ENCODE measurements around the gene SETSIP.
A peak's percentile ranks its signal among the peaks of the same experiment; 100 is the strongest.
"Not testable (repeated sequence)": the region's sequence is repeated elsewhere in the genome, so short reads cannot be mapped to it uniquely, and the experiment has no call there.

Gene SETSIP, protein sequence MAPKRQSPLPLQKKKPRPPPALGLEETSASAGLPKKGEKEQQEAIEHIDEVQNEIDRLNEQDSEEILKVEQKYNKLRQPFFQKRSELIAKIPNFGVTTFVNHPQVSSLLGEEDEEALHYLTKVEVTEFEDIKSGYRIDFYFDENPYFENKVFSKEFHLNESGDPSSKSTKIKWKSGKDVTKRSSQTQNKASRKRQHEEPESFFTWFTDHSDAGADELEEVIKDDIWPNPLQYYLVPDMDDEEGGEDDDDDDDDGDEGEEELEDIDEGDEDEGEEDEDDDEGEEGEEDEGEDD

DNA sequence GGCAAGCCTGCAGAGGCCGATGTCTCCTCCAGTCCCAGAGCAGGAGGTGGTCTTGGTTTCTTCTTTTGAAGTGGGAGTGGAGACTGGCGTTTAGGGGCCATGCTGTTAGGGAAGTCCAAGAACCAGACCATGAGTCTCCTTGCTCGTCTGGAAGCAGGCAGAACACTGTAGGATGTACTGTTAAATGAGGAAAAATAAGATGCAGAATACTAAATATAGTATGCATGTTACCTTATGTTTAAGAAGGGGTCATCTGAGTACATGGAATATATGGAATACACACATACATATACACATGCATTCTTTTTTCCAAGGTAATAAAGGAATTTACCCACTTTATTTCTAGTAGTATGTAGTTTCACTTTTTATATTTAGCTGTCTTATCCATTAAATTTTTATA lies at the start of gene SETSIP:
TSS of gene SETSIP (minus strand) at position 101 of the 400 bp plus-strand sequence. CDS start at position 101, 0 bp downstream.
- FAIRE-seq (no peak), DNase-seq (ENCODE audit: insufficient read length, low spot score) (no peak)

DNA sequence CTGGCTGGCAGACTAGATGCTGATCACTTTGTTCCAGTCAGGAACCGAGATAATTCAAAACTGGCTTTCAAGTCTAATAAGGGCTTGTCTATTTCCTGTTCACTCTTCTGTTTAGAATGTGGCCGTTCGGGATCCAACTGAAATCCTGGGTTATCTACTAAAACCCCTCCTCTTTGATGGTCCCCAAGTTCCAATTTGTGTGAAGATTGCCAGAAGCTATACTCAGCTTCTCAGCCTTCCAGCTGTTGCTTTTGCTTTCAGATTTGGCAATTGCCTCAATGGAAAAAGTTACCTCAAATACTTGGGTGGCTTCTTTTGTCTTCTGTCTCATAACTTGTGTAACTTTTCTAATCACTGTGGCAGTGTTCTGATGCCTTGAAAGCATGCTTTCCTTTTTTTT lies 48.7 kb upstream of the SETSIP start:
- no peak for FAIRE-seq
- DNase-seq (ENCODE audit: insufficient read length, low spot score) = no peak

DNA sequence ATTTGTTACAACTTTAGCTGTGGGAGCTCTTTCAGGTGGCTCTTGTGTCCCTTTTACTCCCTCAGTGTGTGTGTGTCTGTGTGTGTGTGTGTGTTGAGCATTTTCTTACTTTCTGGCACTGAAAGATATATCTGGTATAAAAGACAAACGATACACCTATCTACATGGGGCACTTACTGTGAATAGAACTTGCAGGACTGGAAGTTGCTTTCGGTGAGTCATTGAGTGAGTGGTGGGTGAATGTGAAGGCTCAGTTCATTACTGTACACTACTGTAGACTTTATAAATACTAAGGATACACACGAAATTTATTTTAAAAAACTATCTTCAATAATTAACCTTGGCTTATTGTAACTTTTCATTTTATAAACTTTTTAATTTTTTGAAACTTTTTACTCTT lies 43.6 kb upstream of the SETSIP start:
- FAIRE-seq = no peak

DNA sequence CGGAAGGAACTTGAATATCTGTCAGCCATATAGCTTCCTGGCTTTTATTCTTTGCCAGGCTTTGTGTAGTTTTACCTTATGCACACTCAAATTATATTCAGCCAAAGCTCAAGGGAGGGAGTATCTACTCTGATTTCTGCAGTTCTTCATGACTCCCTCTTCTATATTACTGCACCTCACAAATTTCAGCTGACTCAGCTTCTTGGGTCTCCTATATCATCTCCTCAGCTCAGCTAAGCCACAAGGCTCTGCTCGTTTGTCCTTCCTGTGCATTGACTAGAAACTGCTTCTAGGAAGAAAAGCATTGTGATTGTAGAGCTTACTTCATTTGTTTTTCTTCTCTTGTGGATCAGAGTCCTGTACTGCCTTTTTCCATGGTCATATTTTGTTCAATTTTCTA lies 42.3 kb upstream of the SETSIP start:
- FAIRE-seq (no peak), DNase-seq (ENCODE audit: insufficient read length, low spot score) (no peak)

More for the DNA sequence above, 43.6 kb upstream of the SETSIP start:
- no peak for DNase-seq (ENCODE audit: insufficient read length, low spot score)

DNA sequence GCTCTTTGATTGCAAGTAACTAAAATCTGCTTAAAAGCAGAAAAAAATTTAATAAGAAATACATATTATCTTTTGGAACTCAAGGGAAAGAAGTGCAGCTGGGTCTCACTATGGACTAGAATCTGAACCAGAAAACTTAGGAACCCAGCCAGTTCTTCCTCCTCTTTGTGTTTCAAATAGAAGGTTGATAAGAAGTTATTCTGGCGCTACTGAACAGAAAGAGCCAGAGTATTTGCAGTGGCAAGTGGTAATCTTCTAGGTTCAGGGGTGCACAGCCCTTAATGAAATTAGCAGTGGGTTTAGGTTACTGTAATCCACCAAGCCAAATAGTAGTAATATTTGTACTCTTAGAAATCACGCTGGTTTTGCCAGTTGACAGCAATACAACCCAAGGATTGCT lies 33.4 kb upstream of the SETSIP start:
- DNase-seq (ENCODE audit: insufficient read length, low spot score) = no peak
- FAIRE-seq = no peak

DNA sequence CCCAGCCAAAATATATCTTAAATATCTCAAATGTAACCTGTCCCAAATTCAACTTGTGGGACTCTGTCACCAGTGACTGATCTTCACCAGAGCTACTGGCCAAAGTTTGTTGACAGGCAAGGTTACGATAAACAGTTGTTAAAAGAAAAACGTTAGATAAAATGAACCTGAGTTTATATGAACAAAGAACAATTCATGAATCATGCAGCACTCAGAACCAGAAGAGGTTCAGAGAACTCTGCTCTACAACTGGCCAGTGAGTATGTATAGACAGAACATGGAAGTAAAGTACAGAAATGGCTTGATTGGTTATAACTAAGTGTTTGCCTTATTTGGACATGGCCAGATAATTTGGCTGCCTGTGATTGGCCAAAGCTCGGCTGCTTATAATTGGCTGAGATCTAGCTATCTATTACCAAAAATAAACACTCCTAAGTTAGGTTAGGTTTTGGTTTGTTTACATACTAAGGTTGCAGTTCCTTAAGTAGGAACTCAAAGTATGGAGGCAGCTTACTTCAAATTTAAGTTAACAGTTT lies 30.4 kb upstream of the SETSIP start:
- no peak for FAIRE-seq

DNA sequence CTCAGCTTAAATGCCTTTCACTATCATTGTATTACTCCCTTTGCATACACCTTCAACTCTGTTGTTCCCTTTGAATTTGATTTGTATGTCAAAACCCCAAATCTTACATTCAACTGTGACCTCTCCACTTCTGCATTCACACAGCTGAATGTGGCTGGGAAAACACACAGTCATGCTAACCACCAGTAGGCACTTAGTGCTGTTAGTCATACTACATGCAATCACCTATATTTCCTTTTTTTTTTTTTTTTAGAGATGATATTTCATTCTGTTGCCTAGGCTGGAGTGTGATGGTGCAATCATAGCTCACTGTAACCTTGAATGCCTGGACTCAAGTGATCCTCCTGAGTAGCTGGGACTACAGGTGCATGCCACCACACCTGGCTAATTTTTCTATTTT lies 21.1 kb upstream of the SETSIP start:
- FAIRE-seq (no peak), DNase-seq (ENCODE audit: insufficient read length, low spot score) (no peak)

More for the DNA sequence above, 30.4 kb upstream of the SETSIP start:
- no peak for DNase-seq (ENCODE audit: insufficient read length, low spot score)

DNA sequence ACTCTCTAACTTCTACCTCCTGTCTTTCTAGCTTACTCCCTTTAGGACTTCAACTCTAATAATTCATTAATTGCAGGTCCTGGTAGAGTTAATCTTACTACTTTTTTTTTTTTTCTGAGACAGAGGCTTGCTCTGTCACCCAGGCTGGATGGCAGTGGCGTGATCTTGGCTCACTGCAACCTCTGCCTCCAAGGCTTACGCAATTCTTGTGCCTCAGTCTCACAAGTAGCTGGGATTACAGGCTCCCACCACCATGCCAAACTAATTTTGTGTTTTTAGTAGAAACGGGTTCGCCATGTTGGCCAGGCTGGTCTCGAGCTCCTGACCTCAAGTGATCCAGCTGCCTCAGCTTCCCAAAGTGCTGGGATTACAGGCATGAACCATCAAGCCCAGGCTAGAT lies 20.7 kb upstream of the SETSIP start:
- FAIRE-seq = no peak

DNA sequence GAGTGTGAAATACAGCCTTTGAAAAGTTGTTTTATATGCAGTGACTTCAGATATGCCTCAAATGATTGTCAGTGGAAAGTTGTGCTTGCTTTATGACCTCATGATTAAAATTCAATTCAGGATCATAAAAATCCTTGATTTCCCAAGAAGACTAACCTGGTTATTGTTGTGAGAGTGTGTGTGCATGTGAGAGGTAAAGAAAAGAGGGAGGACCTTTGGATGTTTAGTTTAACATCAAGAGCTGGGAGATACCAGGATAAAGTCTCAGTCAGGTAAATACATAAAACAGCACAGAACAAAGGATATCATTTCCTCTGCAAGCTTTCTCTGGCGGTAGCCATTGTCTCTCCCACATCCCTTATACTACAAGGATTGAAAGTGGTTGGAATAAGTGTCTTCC lies 19.4 kb upstream of the SETSIP start:
- FAIRE-seq (no peak), DNase-seq (ENCODE audit: insufficient read length, low spot score) (no peak)

More for the DNA sequence above, 20.7 kb upstream of the SETSIP start:
- DNase-seq (ENCODE audit: insufficient read length, low spot score) = no peak

DNA sequence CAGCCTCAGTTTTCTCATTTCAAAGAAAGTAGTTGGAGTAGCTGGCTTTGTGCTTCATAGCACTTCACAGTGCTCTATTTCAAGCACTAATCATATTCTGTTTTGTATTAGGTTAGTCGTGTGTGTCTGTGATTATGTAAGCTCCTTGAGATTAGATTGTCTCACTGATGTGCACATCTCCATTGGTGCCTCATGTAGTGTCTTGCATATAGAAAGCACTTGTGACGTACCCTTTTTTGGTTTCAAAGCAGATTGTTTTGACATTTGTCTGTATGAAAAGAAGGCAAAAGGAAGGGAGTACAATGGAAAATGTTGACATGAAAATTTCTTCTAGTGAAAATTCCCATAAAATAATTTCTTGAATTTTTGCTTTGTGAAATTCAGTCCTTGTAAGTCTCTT lies 18.9 kb upstream of the SETSIP start:
- FAIRE-seq = no peak
- no peak for DNase-seq (ENCODE audit: insufficient read length, low spot score)

DNA sequence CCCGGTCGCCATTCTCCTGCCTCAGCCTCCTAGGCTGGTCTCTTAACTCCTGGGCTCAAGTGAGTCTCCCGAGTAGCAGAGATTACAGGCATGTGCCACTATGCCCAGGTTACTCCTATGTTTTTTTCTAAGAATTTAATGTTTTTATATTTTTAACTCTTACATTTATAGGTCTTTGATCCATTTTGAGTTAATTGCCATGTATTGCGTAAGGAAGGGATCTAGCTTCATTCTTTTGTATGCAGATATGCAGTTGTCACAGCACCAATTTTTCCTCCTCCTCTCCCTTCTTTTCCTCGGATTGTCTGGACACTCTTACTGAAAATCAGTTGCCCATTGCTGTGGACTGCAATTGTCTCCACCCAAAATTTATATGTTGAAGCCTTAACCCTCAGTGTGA lies 16.4 kb upstream of the SETSIP start:
- DNase-seq (ENCODE audit: insufficient read length, low spot score) (no peak), FAIRE-seq (no peak)

DNA sequence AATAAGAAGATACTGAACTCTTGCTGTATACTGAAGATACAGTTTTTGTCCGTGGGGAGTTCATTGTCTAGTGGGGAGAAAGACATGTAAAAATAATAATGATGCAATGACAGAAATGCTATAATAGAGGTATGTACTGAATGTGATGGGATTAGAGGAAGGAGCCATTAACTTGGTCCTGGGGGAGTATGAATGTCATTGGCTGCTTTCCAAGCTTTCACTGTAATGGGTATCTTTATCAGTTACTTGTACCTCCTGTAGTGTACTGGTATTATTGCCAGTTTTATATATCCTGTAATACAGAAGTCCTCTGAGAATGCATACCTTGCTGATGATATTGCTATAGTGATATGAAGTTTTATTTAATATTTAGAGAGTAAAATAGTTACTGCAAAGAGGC lies 12.3 kb upstream of the SETSIP start:
- FAIRE-seq (no peak), DNase-seq (ENCODE audit: insufficient read length, low spot score) (no peak)

DNA sequence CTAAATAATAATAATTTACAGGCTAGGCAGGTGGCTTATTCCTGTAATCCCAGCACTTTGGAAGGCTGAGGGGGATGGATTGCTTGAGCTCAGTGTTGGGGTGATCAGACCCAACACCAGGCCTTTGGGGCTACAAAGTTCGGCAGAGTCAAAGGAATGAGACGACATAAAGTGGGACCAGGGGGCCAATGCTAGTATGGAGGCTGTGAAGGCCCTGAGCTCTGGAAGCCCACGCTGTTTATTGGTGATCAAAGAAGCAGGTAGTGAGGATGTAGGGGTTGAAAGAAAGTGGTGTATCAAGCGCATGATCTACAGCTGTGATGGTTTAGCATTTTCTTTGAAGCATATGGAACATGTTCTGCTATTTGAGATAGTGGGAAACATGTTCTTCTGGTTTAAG lies 10.5 kb upstream of the SETSIP start:
- no peak for DNase-seq (ENCODE audit: insufficient read length, low spot score)
- FAIRE-seq = no peak

DNA sequence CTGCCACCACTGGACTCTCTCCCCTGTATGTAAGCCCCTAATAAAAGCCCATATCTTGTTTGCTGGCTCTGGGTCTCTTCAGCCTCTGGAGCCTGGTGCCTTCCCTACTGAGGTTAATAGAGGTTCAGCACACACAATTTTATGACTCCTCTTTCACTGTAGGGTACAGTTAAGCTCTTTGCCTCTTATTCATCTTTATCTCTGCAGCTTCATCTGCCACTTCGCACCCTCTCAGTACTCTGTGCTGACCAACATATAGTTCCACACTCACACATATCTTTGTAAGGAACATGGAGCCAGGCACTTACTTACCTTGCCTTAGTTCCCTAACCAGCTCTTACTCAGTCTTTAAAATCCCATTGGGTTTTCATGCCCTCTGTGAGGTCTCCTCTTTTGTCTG lies 9.4 kb upstream of the SETSIP start:
- no peak for FAIRE-seq
- DNase-seq (ENCODE audit: insufficient read length, low spot score) = no peak

DNA sequence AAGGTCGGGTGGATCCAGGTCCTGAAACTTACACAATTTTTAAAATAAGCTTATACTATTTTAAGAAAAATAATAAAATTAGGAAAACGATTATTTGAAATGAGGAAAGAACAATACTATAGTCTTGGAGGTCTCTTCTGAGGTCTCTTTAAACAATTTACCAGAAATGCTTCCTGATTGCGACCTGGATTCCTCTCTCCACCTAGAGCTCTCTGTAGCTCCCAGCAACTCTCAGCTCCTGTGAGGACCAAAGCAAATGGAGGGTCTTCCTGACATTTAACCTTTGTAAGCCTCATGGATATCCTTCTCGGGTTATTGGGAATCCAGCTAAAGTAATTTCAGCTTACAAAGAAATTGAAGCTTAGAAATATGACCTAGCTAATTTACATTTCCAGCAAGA lies 5.8 kb upstream of the SETSIP start:
- FAIRE-seq (no peak), DNase-seq (ENCODE audit: insufficient read length, low spot score) (no peak)

DNA sequence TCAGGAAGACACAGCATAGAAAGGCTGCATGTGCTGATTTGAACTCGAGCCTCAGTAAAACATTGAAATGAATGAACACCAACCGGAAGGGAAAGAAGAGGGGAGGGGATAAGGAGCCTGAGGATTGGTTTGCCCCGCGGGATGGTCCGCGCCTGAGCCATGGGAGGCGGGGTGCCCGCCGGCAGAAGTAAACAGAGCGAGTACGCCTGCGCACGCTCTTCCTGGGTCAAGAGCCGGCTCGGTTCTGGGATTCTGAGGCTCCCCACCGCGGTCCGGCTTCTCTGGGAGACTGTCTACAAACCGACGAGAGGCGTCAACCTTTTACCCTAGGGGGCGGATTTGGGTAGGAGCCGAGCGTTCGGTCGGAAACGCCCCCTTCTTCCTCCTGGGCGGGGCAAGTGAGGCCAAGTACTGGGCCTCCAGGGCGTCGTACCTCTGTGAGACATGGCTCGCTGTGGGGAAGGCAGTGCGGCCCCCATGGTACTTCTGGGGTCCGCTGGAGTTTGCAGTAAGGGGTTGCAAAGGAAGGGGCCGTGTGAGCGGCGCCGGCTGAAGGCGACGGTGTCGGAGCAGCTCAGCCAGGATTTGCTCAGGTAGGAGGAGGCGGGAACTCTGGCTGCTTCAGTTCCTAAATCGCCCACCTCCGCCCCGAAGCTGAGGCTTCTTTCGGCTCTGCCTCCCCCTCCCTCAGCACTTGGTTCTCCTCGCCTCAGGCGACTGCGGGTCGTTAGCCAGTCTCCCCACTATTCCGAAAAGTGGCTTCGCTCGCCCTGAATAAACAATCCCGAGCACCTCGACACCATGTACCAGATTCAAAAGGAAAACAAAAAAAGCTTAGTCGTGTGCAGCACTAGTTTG lies 5.1 kb upstream of the SETSIP start, which contains the start of gene BTBD8:
TSS of gene BTBD8 (plus strand) at position 218 of the 858 bp plus-strand sequence. CDS start at position 445, 227 bp downstream.
- FAIRE-seq (peak; percentile 60), DNase-seq (ENCODE audit: insufficient read length, low spot score) (peak; percentile 76)

DNA sequence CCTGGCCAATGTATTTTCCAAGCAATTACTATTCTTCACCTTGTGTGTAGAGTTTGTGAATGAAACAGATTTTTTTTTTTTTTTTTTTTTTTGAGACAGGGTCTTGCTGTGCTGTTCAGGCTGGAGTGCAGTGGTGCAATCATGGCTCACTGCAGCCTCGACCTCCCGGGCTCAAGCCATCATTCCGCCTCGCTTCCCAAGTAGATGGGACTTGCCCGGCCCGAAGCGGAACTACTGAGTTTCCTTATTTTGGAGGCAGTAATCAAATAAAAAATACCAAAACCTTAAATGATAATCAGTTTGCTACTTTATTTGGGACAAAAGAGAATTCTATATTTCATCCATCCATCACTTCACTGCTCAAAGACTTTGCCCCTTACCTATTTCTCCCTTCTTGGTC lies 4.2 kb upstream of the SETSIP start:
- FAIRE-seq (no peak), DNase-seq (ENCODE audit: insufficient read length, low spot score) (no peak)

DNA sequence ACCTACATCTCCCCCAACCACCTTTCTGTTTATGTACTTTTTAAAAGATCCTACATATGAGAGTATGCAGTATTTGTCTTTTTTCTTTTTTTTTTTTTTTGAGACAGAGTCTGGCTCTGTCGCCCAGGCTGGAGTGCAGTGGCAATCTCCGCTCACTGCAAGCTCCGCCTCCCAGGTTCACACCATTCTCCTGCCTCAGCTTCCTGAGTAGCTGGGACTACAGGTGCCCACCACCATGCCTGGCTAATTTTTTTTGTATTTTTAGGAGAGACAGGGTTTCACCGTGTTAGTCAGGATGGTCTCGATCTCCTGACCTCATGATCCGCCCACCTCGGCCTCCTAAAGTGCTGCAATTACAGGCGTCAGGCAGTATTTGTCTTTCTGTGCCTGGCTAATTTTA lies 2.9 kb upstream of the SETSIP start:
- not testable (repeated sequence) for DNase-seq (ENCODE audit: insufficient read length, low spot score); FAIRE-seq

DNA sequence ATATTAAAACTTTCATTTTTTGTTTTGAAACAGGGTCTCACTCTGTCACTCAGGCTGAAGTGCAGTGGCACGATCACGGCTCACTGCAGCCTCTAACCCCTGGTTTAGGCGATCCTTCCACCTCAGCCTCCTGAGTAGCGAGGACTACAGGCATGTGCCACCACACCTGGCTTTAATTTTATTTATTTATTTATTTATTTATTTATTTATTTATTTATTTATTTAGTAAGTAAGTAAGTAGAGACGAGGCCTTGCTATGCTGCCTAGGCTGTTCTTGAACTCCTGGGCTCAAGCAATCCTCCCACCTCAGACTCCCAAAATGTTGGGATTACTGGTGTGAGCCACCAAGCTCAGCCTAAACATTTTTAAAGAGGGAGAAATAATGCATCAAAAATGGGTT lies 1.2 kb upstream of the SETSIP start:
- no peak for FAIRE-seq
- DNase-seq (ENCODE audit: insufficient read length, low spot score) = no peak

DNA sequence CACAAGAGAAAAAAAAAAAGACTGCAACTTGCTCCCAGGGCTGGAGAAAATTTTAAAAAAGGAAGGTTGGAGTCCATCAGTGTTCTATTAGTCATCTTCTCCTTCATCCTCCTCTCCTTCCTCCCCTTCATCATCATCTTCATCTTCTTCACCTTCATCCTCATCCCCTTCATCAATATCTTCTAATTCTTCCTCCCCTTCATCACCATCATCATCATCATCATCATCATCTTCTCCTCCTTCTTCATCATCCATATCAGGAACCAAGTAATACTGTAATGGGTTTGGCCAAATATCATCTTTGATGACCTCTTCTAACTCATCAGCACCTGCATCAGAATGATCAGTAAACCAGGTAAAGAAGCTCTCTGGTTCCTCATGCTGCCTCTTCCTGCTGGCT lies 765 bp downstream of the SETSIP start:
- not testable (repeated sequence) for FAIRE-seq; DNase-seq (ENCODE audit: insufficient read length, low spot score)

DNA sequence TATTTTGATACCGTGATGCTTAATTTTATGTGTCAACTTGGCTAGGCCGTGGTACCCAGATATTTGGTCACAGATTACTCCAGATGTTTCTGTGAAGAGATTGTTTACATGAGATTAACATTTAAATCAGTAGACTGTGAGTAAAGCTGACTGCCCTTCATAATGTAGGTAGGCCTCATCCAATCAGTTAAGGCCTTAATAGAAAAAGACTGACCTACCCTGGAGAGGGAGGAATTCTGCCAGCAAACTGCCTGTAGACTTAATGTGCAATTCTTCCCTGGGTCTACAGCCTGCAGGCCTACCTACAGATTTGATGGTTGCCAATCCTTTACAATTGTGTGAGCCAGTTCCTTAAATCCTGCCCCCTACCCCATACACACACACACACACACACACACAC lies 4.3 kb downstream of the SETSIP start:
- DNase-seq (ENCODE audit: insufficient read length, low spot score) (no peak), FAIRE-seq (no peak)

DNA sequence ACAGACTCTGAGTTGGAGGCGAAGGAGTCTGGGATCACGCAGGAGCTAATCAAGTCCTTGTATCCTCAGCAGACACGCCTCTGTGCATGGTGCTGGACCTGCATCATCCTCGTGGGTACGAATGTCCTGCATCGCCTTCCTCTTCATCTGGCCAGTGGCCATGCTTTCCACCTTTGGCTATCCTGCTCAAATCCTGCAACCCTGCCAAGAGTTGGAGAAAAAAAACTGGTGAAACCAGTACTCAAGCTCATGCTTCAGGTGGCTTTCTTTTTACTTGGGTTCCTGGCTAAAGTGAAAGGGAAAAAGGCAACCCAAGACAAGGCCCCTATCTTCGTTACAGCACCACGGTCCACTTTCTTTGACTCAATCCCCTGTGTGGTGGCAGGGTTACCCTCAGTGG lies 8.9 kb downstream of the SETSIP start:
- no peak for FAIRE-seq

More for the DNA sequence above, 8.9 kb downstream of the SETSIP start:
- no peak for DNase-seq (ENCODE audit: insufficient read length, low spot score)
